ENCODE results near the gene CCDC92. TPM values are rescaled to one million over a fixed set of nuclear protein-coding genes. Genes with fewer than 3 reads are reported as not detected.
A peak's percentile ranks its signal among the peaks of the same experiment; 100 is the strongest.

Gene CCDC92
- total RNA-seq, 4 donors from 2014 or later, result 23.1 to 33.3 (median 30.9) TPM

DNA sequence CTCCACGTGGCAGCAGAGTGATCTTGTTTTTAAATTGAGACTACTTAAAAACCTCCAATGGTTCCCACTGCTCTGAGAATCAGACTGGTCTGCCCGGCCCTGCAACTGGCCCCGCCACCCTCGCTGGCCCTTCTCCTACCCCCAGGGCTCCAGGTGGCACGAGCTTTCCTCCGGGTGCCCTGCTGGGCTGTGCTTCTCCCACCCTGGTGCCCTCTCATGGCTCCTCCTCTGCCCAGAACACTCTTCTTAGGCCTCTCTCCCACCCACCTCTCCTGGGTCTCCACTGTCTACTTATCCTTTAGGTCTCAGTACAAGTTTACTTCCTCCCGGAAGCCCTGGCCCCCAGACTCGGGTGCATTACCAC, 26.5 kb downstream of the CCDC92 start:
- peaks cover 0 to 3% (median 0%) of the 10 kb centered on the region in 4 donors for H3K9me3 ChIP-seq
- H3K36me3 ChIP-seq, result peaks cover 0 to 37% (median 0%) of the 10 kb centered on the region in 3 donors
- H3K27ac ChIP-seq, result no peak overlapping the region
- H3K27me3 ChIP-seq, result no peaks in the 10 kb centered on the region
- H3K4me1 ChIP-seq, result peaks cover 0 to 9% (median 0%) of the 10 kb centered on the region in 4 donors
- H3K4me3 ChIP-seq, result no peak overlapping the region
- TF ChIP-seq POLR2A (IDR thresholded peaks at IDR 0.05), result no peak
- TF ChIP-seq CTCF (IDR thresholded peaks at IDR 0.05), result no peak
- DNase-seq, result peak in 1 of 3 donors; percentile 28

DNA sequence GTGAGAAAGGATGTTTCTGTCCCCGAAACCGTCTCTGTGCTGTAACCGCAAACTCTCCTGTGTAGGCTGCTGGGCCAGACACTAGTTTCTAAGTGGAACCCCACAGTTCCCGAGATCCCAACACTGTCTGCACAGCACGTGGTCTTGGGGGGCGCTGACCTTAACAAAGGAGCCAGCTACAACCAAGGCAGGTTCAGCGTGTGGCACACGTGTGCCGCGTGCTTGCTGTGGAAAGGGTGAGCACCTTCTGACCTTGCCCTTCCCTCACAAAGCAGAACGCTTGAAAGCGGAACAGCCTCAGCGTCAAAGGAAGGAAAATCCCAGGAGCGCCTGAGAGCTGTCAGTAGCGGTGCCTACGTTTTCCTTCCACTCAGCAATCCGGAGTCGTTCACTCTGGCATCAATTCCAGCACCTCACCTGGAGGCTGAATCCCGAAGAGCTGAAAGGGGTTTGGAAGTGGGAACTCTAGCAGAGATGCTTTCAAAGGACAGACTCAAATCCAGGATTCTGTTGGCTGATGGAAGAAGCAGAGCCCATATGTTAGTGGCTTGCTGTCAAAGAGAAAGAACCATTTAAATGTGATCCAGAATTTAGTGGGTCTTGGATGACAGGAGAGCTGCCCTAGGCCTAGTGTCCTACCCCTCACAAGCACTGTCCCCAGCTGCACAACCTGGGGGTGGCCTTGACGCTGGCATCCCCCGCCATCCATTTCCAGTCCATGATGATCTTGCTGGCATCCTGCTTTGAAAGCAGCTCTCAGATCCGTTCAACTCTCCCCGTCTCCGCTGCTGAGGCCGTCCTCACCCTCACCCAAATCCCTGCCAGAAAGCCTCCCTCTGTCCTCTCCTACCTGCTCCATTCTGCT, 27.1 kb downstream of the CCDC92 start:
- peak in 1 of 3 donors; percentile 17 for DNase-seq
- H3K36me3 ChIP-seq, result peaks cover 0 to 43% (median 0%) of the 10 kb centered on the region in 3 donors
- peaks cover 0 to 3% (median 0%) of the 10 kb centered on the region in 4 donors for H3K9me3 ChIP-seq
- no peak overlapping the region for H3K4me3 ChIP-seq
- TF ChIP-seq POLR2A (IDR thresholded peaks at IDR 0.05), result no peak
- no peak for TF ChIP-seq CTCF (IDR thresholded peaks at IDR 0.05)
- H3K27me3 ChIP-seq, result no peaks in the 10 kb centered on the region
- H3K27ac ChIP-seq, result no peak overlapping the region
- H3K4me1 ChIP-seq, result peaks cover 0 to 9% (median 0%) of the 10 kb centered on the region in 4 donors

DNA sequence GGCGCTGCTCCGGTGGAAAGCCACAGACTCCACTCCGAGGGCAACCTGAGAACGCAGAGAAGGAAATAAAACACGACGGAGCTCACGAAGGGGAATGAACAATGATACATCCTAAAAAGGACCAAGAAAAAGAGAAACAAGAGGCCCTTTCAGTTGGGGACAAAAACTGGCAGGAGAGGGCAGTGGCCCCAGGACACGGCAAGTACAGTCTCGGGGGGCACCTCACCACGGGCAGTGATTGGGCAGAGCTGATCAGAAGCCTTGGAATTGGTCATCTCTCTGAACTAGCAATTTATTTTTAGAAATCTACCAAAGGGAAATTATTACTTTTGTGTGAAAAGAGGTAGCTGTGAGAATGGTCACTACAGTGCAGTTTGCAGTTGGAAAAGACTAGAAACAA, 27.9 kb downstream of the CCDC92 start:
- Histone ChIP-seq H3K9me3 (peaks cover 0 to 3% (median 0%) of the 10 kb centered on the region in 4 donors), H3K36me3 (peaks cover 0 to 45% (median 0%) of the 10 kb centered on the region in 3 donors), H3K27ac (no peak overlapping the region), H3K4me3 (no peak overlapping the region), H3K27me3 (no peaks in the 10 kb centered on the region), H3K4me1 (peaks cover 0 to 1% (median 0%) of the 10 kb centered on the region in 4 donors)
- no peak for DNase-seq
- TF ChIP-seq POLR2A (IDR thresholded peaks at IDR 0.05) (no peak), CTCF (IDR thresholded peaks at IDR 0.05) (no peak)

GRCh38 chr12:123943816-123944215, 28.8 kb downstream of the CCDC92 start:
- Histone ChIP-seq H3K4me3 (no peak overlapping the region), H3K9me3 (peaks cover 0 to 3% (median 0%) of the 10 kb centered on the region in 4 donors), H3K4me1 (no peaks in the 10 kb centered on the region), H3K27ac (no peak overlapping the region), H3K36me3 (peaks cover 0 to 45% (median 0%) of the 10 kb centered on the region in 3 donors), H3K27me3 (no peaks in the 10 kb centered on the region)
- no peak for DNase-seq
- TF ChIP-seq CTCF (IDR thresholded peaks at IDR 0.05) (no peak), POLR2A (IDR thresholded peaks at IDR 0.05) (no peak)

- TF ChIP-seq POLR2A (IDR thresholded peaks at IDR 0.05) (no peak), CTCF (IDR thresholded peaks at IDR 0.05) (no peak)
- peaks cover 0 to 45% (median 0%) of the 10 kb centered on the region in 3 donors for H3K36me3 ChIP-seq
These were observed 29.6 kb downstream of the CCDC92 start for GRCh38 chr12:123942911-123943648.

More at GRCh38 chr12:123942911-123943648, 29.6 kb downstream of the CCDC92 start:
- Histone ChIP-seq H3K4me1 (no peaks in the 10 kb centered on the region), H3K27me3 (no peaks in the 10 kb centered on the region), H3K27ac (no peak overlapping the region), H3K4me3 (no peak overlapping the region), H3K9me3 (peaks cover 0 to 3% (median 0%) of the 10 kb centered on the region in 4 donors)
- peak in 1 of 3 donors; percentile 34 for DNase-seq
